GM21381 (cell line): ENCODE results near the gene NKAIN2.
"Not testable (repeated sequence)": the region's sequence is repeated elsewhere in the genome, so short reads cannot be mapped to it uniquely, and the experiment has no call there.

Source experiments
- ATAC-seq: cut with Tn5 transposase; IDR thresholded peaks from one replicate; pipeline ENCODE4 v1.9.1; 2021; ENCODE audit warnings: mild to moderate bottlenecking, moderate library complexity; ENCODE audit not compliant: unreplicated experiment

Gene NKAIN2

DNA sequence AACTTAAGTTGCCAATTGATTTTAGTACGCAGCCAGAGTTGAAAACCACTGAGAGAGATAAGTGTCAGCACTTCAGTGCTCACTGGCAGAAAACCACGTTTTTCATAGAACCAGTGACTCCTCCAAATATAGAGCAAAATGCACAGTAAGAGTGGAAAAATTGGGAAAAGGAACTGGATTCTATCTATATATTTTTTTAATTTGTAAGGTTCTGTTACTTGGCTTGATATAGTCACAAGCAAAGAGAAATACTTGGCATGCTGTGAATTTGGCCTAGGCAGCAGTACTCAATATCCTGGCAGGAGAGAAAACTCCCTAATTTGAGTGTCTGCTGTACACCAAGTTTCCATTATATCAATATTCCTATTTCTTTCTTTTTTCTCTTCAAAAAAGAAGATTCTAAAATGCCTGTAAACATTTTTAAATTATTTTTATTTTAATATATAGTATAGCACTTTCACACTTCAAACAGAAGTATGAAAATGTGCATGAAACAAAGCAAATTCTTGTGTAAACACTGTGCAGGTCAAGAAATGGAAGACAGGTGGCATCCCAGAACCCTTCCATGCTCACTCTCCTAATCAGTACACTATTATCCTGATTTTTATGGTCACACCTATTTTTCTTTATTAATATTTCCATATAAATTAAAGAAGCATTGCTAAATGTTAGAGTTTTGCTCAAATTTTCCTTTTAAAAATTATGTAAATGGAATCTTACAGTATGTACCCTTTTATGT, 596.8 kb downstream of the NKAIN2 start:
- no peak for ATAC-seq

GRCh38 chr6:124410425-124410824, 606.8 kb downstream of the NKAIN2 start:
- ATAC-seq = not testable (repeated sequence)

GRCh38 chr6:124412657-124413056, 609.0 kb downstream of the NKAIN2 start:
- not testable (repeated sequence) for ATAC-seq

GRCh38 chr6:124420116-124420840, 616.6 kb downstream of the NKAIN2 start:
- no peak for ATAC-seq

GRCh38 chr6:124423621-124424020, 620.0 kb downstream of the NKAIN2 start:
- no peak for ATAC-seq

- ATAC-seq = no peak
Measured at GRCh38 chr6:124430740-124431318, 627.2 kb downstream of the NKAIN2 start.

GRCh38 chr6:124432620-124433019, 629.0 kb downstream of the NKAIN2 start:
- ATAC-seq = no peak

DNA sequence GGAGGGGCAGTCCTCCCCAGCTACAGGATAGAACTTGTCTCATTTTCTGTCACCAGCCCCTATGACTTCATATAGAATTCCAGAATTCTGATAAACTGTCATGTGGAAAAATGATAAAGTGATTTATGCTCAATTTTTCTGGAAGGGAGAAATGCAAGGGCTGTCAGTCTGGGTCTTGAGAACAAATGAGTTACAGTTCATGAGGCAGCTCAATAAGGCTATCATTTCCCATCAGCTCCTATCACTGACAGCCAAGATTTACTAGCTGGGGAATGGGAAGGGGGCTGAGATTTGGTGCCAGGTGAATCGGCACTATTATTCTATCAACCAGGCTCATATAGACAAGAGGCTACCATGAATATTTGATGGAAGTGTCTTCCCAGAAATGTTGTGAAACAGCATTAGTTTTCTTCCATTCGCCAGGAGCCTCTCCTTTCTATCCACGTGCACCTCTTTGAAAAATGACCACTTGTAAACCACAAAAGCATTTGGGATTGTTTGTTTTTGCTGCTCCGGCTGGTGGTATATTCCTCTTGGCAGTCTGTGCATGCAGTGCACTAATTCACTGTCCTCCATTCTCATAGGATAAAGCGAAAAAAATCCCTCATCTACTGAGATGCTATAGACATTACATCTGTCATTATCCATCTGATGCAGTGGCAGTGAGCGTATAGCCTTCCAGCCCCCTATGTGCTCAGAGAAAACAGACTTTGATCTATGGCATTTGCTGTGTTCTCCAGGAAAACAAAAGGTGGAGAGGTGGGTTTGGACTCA, 629.9 kb downstream of the NKAIN2 start:
- no peak for ATAC-seq

- no peak for ATAC-seq
Measured at GRCh38 chr6:124434421-124434820, 630.8 kb downstream of the NKAIN2 start.

- no peak for ATAC-seq
Measured at GRCh38 chr6:124436803-124437202, 633.1 kb downstream of the NKAIN2 start.

GRCh38 chr6:124438546-124439065, 634.9 kb downstream of the NKAIN2 start:
- no peak for ATAC-seq

GRCh38 chr6:124441450-124441849, 637.8 kb downstream of the NKAIN2 start:
- ATAC-seq = no peak

DNA sequence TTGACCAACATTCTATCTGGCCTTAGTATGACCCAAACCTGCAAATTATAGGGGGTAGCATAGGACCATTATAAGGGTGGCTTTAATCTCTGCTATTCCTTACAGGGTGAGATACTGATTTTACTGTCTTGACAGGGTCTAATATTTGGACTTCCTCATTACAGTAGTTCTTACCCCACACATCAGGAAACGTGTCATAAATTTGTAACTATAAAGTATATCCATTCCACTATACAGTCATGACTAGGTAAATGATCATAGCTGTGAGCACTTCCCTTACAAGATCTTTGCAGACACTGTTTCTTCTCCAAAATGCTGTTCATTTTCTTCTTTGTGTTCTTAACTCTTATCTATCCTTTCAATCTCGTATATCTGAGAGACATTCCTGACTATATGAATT, 639.9 kb downstream of the NKAIN2 start:
- ATAC-seq = no peak

DNA sequence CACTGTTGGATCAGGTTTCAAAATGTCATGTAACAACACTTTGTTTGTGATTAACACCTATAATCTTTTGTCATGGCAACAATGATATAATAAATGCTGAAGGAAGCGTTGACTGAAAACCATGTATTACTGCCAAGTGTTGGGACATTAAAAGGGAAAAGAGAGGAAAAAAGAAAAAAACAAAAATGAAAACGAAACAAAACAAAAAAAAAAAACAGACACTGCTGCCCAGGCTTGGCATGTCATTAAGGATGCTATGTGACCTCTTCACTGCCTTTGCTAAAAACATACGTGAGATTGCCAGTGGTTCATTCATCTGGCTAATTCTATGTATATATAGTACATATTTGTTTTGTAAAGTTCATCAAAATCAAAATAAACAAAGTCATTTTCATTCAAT, 641.9 kb downstream of the NKAIN2 start:
- no peak for ATAC-seq

DNA sequence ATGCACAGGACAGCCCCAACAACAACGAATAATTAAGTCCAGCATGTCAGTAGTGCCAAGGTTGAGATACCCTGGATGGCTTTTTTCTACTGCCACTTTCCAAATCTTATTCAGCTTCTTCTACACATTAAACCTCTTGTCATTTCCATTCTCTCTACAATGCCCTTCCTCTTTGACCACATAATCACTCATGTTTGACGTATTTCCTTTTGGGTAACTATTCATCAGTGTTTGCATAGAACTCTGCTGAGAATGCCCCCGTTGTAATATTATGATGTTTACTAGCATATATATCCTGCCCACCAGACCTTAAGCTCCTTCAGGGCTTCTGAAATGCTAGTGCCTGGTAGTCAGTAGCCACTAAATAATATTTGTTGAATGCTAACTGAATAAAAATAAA, 643.3 kb downstream of the NKAIN2 start:
- ATAC-seq = no peak

DNA sequence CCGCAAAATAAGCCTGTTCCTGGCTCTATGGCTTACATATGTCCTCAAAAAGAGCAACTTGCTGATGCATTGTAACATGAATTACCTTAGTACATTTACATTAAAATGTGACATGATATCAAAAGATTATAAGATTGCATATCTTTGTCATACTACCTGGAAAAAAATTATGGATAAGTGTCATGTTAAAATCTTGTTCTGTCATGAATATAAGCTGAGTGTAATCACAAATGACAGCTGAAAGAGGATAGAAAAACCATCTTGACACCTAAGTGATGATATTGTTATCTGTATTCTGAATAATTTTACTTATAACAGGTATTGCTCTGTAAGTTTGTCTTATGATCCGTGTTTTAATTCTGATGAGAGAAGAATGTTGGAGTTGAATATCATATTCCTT, 655.6 kb downstream of the NKAIN2 start:
- ATAC-seq = no peak

- ATAC-seq = no peak
Measured at GRCh38 chr6:124462750-124463149, 659.1 kb downstream of the NKAIN2 start.

GRCh38 chr6:124463271-124463670, 659.6 kb downstream of the NKAIN2 start:
- ATAC-seq = no peak

DNA sequence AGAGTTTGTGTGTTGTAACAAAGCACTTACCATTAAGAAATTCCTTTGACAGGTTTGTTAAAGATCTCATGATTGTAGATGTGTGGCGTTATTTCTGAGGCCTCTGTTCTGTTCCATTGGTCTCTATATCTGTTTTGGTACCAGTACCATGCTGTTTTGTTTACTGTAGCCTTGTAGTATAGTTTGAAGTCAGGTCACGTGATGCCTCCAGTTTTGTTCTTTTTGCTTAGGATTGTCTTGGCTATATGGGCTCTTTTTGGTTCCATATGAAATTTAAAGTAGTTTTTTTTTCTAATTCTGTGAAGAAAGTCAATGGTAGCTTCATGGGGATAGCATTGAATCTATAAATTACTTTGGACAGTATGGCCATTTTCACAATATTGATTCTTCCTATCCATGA, 660.9 kb downstream of the NKAIN2 start:
- ATAC-seq = not testable (repeated sequence)

DNA sequence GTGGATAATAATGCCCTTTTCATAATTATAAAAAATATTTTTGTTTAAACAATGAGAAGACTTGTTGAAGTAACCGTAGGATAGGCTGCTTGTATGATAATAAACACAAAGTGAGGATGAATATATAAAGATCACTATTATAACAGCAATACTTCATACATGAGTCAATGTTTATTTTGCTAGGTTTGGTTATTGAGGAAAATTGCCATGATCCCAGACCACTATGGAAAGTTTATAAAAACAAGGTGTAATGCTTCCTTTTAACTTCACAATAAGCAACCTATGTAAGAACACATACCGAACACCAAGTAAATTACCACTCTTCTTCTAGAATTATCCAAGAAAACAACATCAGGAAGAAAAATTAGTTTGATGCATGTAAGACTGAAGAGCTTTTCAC, 663.3 kb downstream of the NKAIN2 start:
- ATAC-seq = no peak

DNA sequence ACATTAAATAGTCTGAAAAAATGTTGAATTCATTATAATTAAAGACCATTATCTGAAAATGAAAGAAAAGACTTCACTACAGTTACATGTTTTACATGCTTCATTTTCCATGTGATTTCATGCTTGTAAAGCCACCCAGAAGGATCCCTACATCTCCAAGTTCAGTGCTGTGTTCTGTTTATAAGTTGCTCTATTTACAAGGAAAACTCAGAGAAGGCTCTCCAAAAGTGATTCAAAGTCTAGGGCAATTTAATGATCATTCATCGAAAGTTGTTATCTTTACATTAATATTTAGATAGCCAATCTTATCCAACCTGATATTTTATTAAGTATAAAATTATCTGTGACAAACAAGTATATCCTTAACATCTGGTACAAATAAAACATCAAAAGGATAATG, 663.7 kb downstream of the NKAIN2 start:
- ATAC-seq = no peak
